Loucy (cell line): ENCODE results near the gene VAV2.

Experiments used
- H2AFZ ChIP-seq: fragments of 200-600 bp; sonication (generic); 2 replicates; pipeline ENCODE4 v1.6.0; 2016; ENCODE audit warnings: antibody characterized with exemption, mild to moderate bottlenecking, low read length, moderate library complexity
- H3F3A ChIP-seq: fragments of 200-600 bp; 2 replicates; pipeline ENCODE4 v1.6.0; 2016; ENCODE audit warnings: antibody characterized with exemption, low read depth, mild to moderate bottlenecking
- H3K27me3 ChIP-seq: fragments of 200-600 bp; sonication (generic); 2 replicates; pipeline ENCODE4 v1.6.1; 2014; ENCODE audit warnings: low read length, mild to moderate bottlenecking; ENCODE audit not compliant: insufficient read depth, poor library complexity, severe bottlenecking
- H3K36me3 ChIP-seq: fragments of 200-600 bp; sonication (generic); 2 replicates; pipeline ENCODE4 v1.6.1; 2016; ENCODE audit warnings: low read length; ENCODE audit not compliant: insufficient read depth
- H3K4me1 ChIP-seq: fragments of 200-600 bp; sonication (generic); 2 replicates; pipeline ENCODE4 v1.5.1; 2014; ENCODE audit warnings: low read length, mild to moderate bottlenecking; ENCODE audit not compliant: insufficient read depth, poor library complexity, severe bottlenecking
- H3K4me2 ChIP-seq: fragments of 200-600 bp; sonication (generic); 2 replicates; pipeline ENCODE4 v1.6.0; 2014; ENCODE audit warnings: antibody characterized with exemption, low read length, low read depth, mild to moderate bottlenecking; ENCODE audit not compliant: poor library complexity, severe bottlenecking
- H3K4me3 ChIP-seq: fragments of 200-600 bp; sonication (generic); 2 replicates; pipeline ENCODE4 v1.5.1; 2014; ENCODE audit warnings: low read length, mild to moderate bottlenecking, mixed read lengths; ENCODE audit not compliant: poor library complexity, severe bottlenecking
- H3K79me2 ChIP-seq: fragments of 200-600 bp; sonication (generic); 2 replicates; pipeline ENCODE4 v1.6.1; 2014; ENCODE audit warnings: low read length; ENCODE audit not compliant: insufficient read depth
- H3K9ac ChIP-seq: fragments of 200-600 bp; sonication (generic); 2 replicates; pipeline ENCODE4 v1.6.0; 2014; ENCODE audit warnings: mild to moderate bottlenecking, low read depth, low read length, moderate library complexity; ENCODE audit not compliant: poor library complexity, severe bottlenecking
- H3K9me2 ChIP-seq: fragments of 200-600 bp; sonication (generic); replicated peaks from 2 replicates; pipeline ENCODE4 v1.6.1; 2016; ENCODE audit warnings: low read depth, low read length, mixed read lengths
- H3K9me3 ChIP-seq: fragments of 200-600 bp; sonication (generic); 2 replicates; pipeline ENCODE4 v1.6.1; 2014; ENCODE audit warnings: mild to moderate bottlenecking, antibody characterized with exemption, low read length, low read depth; ENCODE audit not compliant: insufficient read depth
- H4K20me1 ChIP-seq: fragments of 200-600 bp; sonication (generic); 2 replicates; pipeline ENCODE4 v1.6.0; 2014; ENCODE audit warnings: antibody characterized with exemption, low read length, mild to moderate bottlenecking; ENCODE audit not compliant: insufficient read depth, poor library complexity, severe bottlenecking
- CTCF ChIP-seq: fragments of 200-600 bp; sonication (generic); conservative IDR thresholded peaks from 2 replicates; pipeline ENCODE4 v1.5.1; 2014; ENCODE audit warnings: mild to moderate bottlenecking, antibody characterized with exemption, low read length
- EZH2phosphoT487 ChIP-seq: fragments of 200-600 bp; IDR thresholded peaks from 2 replicates; pipeline ENCODE4 v1.6.1; 2018; ENCODE audit warnings: antibody characterized with exemption, mild to moderate bottlenecking, moderate library complexity, borderline replicate concordance

Gene VAV2

GRCh38 chr9:133830310-133830709 is 161.8 kb downstream of the VAV2 start:
- H3K4me1 ChIP-seq, result no peaks in the 10 kb centered on the region
- no peak overlapping the region for H2AFZ ChIP-seq

GRCh38 chr9:133828338-133828997 is 163.7 kb downstream of the VAV2 start:
- H3K9ac ChIP-seq, result no peak overlapping the region
- no peak overlapping the region for H2AFZ ChIP-seq
- peaks cover 8% of the 10 kb centered on the region; the same call in 1 of the 2 replicates for H3K36me3 ChIP-seq
- no peaks in the 10 kb centered on the region for H3K9me2 ChIP-seq
- no peak overlapping the region for H3K4me2 ChIP-seq
- TF ChIP-seq CTCF, result no peak
- TF ChIP-seq EZH2phosphoT487, result no peak
- H3K79me2 ChIP-seq, result no peaks in the 10 kb centered on the region
- no peaks in the 10 kb centered on the region for H3K27me3 ChIP-seq
- H3K9me3 ChIP-seq, result no peaks in the 10 kb centered on the region
- H4K20me1 ChIP-seq, result no peaks in the 10 kb centered on the region
- H3K4me1 ChIP-seq, result no peaks in the 10 kb centered on the region
- H3K4me3 ChIP-seq, result no peak overlapping the region
- no peaks in the 10 kb centered on the region for H3F3A ChIP-seq

More at GRCh38 chr9:133830310-133830709, 161.8 kb downstream of the VAV2 start:
- H3K4me2 ChIP-seq, result no peak overlapping the region
- no peak for TF ChIP-seq CTCF
- no peak for TF ChIP-seq EZH2phosphoT487
- H3K9ac ChIP-seq, result no peak overlapping the region
- H3K4me3 ChIP-seq, result no peak overlapping the region
- no peaks in the 10 kb centered on the region for H4K20me1 ChIP-seq
- no peaks in the 10 kb centered on the region for H3F3A ChIP-seq
- H3K9me2 ChIP-seq, result no peaks in the 10 kb centered on the region
- peaks cover 8% of the 10 kb centered on the region; the same call in 1 of the 2 replicates for H3K36me3 ChIP-seq
- no peaks in the 10 kb centered on the region for H3K9me3 ChIP-seq
- H3K79me2 ChIP-seq, result no peaks in the 10 kb centered on the region
- no peaks in the 10 kb centered on the region for H3K27me3 ChIP-seq

- no peaks in the 10 kb centered on the region for H3K4me1 ChIP-seq
- no peaks in the 10 kb centered on the region for H4K20me1 ChIP-seq
- no peak for TF ChIP-seq CTCF
- no peak for TF ChIP-seq EZH2phosphoT487
- H3F3A ChIP-seq, result no peaks in the 10 kb centered on the region
- no peaks in the 10 kb centered on the region for H3K9me3 ChIP-seq
- no peak overlapping the region for H2AFZ ChIP-seq
- no peak overlapping the region for H3K9ac ChIP-seq
- H3K9me2 ChIP-seq, result no peaks in the 10 kb centered on the region
- H3K4me2 ChIP-seq, result no peak overlapping the region
- peaks cover 3% of the 10 kb centered on the region; the same call in 1 of the 2 replicates for H3K36me3 ChIP-seq
- H3K79me2 ChIP-seq, result no peaks in the 10 kb centered on the region
- H3K4me3 ChIP-seq, result no peak overlapping the region
- no peaks in the 10 kb centered on the region for H3K27me3 ChIP-seq
Measured at GRCh38 chr9:133826289-133827085, 165.6 kb downstream of the VAV2 start.
